NCI-H1417 (cell line): Measurements from ENCODE around the gene NR4A3.

Experiments
- DNase-seq, 3 experiments: peaks; one replicate each; lab custom pipeline; 2025; lab: John Stamatoyannopoulos, UW

The NR4A3 gene

DNA sequence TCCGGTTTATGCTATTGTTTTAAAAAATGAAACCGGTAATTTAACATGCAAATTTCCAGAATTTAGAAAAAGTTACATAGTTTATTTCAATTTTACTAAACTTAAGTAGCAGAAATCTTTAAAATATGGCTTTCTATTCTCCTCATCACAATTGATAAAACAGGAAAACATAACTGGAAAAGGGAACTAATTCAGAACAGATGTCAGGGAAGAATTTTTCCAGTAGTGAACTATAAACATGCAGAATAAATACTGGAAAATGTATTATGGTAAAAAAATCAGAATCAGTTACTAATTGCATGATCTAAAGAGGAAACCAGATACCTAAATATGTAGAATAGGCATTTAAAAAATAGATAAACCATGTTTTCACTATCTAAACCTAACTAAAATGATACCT is 7.3 kb upstream of the NR4A3 start:
- no peak for DNase-seq

DNA sequence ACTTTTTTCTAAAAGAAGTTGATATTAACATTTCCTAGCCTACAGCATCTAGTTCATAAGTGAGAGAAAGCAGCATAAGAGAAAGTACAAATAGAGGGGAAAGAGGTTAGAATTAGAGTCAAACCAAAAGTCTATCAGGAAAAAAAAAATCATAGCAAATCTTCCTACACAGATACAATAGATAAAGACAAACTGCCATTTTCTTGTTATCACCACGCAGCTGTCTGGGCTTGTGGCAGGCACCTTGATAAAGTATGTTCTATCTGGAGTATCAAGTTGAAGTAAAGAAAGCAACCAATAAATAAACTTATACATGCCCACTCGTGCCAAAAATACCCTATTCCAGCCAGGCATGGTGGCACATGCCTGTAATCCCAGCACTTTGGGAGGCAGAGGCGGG is 5.3 kb upstream of the NR4A3 start:
- DNase-seq = no peak

DNA sequence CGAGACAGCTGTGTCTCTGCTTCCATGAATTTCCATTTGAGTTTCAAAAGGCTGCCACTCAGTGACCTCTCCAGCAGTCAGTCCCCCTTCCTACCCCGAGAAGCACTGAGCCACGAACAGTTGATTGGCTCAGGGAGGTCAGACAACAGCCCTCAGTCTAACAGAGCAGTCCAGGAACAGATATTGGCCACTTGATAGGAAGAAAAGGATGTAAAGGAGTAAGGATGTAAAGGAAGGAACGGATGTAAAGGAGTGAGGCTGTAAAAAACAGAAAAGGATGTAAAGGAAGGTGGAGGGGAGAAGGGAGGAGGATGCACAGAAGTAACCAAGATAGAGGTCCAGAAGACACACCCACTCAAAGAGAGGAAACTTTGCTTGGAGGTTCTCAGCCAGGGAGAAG is 3.2 kb upstream of the NR4A3 start:
- peak in 2 of 3 experiments; percentile 11 to 61 for DNase-seq

DNA sequence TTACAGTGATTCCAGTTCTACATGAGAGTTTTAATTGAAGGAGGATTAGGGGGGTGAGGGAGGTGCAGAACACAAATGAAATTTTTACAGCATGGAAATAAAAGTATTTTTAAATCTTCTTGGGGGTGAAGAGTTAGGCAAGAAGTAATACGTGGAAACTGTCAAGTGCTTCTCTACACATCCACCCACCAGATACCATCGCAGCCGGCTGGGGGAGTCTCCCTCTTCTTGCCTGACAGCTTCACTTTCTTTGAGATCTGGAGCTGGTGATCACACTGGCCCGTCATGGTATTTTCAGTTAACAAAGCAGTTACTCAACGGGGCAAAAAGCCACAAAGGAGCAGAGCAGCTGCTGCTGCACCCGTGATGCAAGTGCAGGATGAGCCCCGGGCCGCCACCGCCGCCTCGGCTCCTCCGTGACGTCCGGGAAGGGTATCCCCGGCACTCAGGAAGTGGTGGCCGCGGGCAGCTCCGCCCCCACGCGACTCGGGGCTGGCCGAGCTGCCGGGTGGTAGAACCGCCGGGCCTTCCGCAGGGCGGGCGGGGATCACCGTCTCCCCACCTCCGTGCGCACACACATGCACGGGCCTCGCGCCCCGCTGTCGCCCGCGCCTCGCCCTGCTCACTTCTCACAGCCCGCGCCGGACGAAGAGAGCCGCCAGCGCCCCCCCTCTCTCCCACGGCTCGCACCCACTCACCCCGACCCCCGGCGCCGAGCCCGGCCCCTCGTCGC is 2.4 kb upstream of the NR4A3 start:
- peak; percentile 55 to 99 (median 96) for DNase-seq

DNA sequence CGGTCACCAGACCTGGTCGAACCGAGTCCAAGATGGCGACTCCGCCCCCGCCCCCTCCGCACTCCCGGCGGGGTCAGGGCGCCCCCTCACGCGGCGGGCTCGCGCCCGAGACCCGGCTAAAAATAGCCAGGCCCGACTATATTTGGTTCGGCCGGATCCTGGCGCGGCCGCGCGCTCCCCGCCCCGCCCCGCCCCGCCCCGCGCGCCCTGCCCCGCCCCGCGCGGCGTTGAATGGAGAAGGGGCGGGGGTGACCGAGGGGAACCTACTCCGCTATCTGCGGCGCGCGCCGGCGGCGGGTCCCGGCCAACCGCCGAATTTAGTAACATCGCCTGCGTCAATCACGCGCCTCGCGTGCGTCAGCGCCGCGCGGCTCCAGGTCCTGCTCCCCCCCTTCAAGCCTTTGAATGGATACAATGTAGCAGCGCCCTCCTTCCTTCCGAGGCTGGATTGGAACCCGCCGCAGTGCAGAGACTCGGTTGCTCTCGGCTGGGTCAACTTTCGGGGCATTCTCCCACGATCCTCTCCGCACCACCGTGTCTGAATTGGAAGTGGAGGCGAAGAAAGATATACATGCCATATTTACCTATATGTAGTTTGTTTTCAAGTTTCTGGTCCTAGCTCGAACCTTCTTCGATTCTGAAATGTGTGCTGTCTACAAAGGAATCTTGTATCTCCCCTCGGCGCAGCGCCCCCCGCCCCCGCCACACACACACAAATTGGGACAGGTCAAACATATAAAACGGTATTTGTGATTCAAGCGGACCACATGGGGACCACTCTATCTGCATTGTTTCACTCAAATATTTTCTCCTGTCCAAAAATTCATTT is 1.6 kb upstream of the NR4A3 start:
- peak; percentile 94 to 99 (median 98) for DNase-seq

DNA sequence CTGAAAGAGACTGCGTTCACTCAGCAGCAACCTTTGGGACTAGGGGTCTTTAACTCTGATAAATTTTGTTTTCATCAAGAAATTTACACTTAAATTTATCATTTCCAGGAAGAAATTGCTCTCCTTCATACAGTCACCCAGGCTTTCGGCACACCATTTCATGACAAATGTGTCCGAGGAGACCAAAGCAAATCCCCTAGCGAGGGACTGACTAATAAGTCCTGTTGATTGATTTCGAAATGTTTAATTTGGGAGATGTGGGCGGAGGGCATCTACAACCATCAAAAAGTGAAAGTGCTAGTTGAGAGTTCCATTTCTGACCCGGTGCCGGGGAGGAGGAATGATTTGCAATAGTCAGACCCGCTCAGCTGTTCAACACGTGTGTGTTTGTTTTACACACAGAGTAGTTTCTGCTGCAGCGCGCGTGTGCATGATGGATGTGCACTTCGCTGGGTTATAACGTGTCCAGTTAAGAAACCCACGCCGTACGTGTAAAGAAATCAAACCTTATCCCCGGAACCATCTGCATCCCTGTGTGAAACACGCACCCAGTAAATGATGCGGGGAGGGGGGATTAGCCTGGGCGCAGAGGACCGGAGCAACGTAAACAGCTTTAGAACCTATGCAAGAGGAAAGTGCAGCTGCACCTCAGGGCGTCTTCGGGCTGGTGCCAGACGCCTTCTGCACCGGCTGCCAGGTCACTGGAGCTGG is 845 bp upstream of the NR4A3 start:
- DNase-seq = peak; percentile 41 to 89 (median 88)

DNA sequence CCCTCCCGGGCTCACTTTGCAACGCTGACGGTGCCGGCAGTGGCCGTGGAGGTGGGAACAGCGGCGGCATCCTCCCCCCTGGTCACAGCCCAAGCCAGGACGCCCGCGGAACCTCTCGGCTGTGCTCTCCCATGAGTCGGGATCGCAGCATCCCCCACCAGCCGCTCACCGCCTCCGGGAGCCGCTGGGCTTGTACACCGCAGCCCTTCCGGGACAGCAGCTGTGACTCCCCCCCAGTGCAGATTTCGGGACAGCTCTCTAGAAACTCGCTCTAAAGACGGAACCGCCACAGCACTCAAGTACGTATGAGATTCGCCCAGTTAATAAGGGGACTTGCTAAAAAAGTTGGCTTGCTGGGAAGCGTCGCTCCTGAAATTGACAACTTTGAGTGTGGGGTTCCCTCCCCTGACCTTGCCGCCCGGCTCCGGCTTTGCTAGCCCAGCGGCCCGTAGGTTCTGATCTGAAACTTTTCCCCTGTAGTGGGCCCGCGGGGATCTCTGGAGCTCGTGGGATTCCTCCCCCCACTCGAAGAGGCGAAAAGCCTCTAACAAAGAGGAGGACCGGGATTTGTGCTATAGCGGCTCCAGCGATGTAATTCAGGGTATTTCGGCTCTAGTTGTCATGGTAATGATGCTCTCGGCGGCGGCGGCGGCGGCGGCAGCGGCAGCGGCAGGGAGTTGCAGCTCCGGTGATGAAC is 572 bp downstream of the NR4A3 start:
- peak in 2 of 3 experiments; percentile 75 to 84 for DNase-seq

DNA sequence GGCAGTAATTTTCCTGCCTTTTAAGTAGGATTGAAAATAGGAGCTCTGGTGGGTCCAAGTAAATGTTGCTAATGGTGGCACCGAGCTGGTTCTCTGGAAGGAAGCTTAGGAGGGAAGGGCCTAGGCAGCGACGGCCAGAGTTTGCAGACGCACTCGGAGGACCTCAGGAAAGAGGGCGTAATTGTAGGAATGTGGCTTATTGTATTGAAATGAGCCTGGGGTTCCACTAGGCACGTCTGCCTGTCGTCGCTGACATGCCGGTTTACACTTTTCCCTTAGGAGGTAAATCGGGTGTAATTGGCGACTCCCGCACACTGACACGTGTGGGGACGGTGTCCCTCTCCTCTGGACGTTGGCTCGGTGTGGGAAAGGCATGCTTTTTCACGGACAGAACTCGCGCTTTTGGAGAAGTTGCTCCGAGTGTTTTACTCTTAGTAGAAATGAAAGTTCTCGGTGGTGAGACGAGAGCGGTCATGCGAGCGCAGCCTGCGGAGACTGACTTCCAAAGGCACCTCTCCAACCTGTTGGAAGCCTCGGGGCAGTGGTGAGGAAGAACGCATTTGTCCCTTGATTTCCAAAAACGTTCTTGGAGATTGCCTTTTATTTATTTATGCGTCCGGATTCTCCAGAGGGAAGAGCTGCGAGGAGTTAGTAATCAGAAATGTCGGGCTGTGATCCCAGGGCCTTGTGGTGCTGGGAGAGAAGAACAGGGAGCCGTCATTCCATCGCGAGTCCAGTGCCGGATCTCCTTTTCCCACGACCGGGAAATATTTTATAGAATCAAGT is 1.3 kb downstream of the NR4A3 start:
- peak in 2 of 3 experiments; percentile 75 to 84 for DNase-seq

DNA sequence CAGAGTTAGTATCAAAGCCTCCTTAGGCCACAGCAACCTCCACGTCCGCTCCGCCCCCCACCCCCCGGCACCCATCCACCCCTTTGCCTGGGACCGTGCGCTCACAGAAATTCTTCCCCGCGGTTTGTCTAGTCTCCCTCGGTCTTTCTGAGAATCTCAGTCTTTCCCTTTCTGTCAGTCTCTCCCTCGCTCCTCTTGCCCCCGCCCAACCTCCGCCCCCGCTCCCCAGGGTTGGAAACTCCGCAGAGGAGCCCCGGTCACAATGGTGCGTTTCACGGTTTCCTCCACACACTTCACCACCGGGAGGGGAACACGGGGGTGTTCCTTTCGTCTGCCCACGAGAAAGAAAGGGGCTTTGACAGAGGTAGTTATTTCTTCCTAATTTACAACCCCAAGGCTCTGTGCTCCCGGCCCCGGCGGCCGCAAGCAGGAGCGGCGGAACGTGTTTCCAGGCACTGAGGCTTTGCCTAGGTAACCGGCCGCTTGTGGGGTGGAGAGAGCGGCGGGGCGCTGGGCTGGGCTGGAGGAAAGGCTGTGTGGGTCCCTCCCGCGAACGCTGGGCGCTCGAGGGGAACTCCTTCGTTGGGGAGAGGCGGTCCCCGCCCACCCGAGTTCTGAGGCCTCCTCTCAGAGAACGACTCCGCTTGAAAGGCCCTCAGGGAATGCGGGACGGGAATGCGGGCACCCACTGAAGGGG is 2.1 kb downstream of the NR4A3 start:
- peak in 2 of 3 experiments; percentile 60 to 67 for DNase-seq

DNA sequence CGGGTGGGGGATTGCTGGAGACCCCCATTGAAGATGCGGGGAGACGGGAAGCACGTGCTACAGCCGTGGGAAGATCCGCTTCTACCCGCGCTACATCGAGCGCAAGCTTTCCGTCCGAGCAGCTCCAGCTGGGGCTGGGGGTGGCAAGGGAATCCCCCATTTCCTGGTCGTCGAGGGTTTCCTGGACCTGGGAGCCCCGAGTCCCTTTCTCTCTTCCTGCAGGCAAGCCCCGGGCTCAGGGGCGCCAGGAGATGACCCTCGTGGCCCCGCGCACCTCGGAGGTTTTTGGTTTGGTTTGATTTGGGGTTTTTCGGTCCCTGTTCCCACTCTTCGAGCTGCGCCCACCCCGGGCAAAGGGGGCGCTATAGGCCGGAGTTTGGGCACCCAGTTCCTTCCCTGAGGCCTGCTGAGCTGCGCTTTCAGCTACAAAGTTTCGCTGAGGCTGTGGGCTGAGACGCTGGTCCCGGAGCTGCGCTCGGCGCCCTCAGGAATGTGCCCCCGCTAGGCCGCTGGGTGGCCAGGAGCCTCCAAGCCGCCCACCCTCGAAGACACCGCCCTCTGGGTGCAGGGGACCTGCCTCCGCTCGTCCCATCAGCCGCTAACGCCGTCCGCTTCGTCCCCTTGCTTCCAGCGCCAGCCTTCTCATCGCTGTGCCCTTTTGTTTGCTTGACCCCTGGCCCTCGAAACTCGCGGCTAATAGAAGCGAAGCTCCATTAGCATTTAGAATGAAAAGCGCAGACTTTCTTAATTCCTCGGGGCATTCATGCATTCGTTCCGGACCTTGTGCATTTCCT is 2.9 kb downstream of the NR4A3 start:
- peak in 2 of 3 experiments; percentile 45 to 59 for DNase-seq

DNA sequence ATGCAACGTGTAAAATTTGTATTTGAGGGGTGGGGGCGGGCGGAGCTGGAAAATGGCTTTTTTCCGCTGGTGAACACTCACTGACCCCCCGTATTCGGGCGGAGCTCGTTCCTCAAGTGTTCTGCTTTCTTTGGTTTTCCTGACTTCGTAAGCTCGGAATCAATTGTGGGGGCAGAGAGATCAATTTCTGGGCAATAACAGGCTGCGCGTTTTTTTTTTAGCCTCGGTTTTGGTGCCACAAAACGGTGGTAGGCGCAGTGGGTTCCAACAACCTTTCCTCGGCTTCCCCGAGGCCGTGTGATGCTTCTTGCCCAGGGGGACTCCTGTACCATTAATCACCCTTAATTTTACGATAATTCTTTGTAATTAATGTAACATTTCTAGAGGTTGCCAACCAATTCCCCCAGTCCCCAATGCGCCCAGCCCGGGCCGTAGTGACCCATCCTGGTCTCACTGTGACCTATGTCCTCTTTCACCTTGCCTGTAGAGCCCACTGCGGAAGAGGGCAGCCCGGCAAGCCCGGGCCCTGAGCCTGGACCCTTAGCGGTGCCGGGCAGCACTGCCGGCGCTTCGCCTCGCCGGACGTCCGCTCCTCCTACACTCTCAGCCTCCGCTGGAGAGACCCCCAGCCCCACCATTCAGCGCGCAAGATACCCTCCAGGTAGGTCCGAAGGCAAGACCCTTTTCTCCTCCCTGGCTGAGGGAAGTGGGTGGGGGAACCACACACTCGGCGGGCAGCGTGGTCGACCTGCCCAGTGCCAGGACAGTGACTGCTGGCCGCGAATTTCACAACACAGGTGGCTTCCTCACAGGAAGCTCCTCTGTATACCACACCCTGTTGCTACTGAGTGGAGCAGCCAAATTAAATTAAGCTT is 3.7 kb downstream of the NR4A3 start:
- no peak for DNase-seq

DNA sequence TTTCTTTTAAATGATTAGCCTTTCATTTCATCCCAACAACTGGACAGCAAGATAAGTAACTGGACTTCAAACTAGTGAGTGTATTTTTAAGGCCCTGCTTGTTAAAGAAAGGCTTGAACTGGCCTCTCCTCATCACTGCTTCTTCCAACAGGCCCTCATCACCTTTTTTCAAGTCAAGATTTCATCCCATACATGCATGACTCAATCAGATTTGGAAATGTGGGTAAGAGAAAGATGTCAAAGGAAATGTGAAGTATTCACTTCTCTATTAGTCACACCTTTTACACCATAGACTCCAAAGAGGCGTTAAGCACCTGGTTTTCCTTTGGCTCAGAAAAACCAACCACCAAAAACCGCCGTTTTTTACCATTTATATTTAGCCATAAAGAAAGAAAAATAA is 4.9 kb downstream of the NR4A3 start:
- no peak for DNase-seq

DNA sequence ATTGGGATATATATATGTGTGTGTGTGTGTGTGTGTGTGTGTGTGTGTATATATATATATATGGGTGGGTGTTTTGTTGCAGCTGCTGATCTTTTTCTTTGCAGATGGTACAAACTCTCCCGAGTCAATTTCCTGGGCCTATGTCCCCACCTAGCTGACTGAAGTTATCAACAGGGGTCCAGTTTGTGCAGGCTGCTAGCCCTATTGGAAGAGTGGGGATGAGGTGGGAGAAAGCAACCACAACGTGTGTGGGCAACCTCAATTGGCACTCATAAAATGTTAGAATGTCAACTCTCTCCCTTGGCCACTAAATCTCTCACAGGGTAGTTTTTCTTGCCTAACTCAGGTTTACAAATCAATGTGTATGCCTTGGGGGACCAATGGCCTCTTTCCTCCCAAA is 5.6 kb downstream of the NR4A3 start:
- no peak for DNase-seq

DNA sequence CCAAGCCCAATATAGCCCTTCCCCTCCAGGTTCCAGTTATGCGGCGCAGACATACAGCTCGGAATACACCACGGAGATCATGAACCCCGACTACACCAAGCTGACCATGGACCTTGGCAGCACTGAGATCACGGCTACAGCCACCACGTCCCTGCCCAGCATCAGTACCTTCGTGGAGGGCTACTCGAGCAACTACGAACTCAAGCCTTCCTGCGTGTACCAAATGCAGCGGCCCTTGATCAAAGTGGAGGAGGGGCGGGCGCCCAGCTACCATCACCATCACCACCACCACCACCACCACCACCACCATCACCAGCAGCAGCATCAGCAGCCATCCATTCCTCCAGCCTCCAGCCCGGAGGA is 6.3 kb downstream of the NR4A3 start:
- DNase-seq = no peak

DNA sequence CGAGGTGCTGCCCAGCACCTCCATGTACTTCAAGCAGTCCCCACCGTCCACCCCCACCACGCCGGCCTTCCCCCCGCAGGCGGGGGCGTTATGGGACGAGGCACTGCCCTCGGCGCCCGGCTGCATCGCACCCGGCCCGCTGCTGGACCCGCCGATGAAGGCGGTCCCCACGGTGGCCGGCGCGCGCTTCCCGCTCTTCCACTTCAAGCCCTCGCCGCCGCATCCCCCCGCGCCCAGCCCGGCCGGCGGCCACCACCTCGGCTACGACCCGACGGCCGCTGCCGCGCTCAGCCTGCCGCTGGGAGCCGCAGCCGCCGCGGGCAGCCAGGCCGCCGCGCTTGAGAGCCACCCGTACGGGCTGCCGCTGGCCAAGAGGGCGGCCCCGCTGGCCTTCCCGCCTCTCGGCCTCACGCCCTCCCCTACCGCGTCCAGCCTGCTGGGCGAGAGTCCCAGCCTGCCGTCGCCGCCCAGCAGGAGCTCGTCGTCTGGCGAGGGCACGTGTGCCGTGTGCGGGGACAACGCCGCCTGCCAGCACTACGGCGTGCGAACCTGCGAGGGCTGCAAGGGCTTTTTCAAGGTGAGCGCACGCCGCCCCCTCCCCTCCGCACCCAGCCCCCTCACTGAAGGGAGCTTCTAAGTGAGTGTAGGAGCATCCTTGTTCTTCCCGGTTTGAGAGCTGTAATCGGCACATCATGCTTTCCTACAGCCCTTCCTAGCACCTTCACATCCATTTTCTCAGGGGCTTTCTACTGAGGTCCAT is 6.9 kb downstream of the NR4A3 start:
- no peak for DNase-seq

DNA sequence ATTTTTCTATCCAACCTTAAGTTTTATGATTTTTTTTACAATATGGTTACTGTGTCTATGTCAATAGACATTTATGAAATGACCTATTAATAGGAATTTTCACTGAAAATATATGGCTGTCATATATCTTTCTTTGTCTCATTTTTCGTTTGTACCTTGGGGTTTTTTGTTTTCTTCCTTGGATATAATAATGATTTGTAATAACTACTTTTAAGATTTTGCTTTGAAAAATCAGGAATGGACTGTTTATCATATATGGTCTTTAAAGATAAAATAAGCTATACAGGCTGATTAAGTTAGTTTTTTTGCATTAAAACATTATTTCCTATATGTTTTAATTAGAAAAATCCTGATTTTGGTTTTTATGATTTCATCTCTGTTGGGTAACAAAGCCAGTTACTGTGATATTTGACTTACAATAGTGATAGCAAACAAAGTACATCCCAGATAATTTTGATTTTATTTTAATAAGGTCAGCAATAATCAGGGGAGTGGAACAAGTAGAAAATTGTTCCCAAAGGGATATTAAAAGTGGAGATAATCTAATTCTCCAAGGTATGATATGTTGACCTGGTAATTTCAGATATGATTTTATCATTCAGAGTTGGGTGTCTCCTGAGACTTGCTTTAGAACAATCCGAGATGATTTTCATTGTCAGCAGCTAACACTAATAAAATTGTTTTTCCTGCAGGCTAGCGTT is 10.3 kb downstream of the NR4A3 start:
- DNase-seq = no peak

DNA sequence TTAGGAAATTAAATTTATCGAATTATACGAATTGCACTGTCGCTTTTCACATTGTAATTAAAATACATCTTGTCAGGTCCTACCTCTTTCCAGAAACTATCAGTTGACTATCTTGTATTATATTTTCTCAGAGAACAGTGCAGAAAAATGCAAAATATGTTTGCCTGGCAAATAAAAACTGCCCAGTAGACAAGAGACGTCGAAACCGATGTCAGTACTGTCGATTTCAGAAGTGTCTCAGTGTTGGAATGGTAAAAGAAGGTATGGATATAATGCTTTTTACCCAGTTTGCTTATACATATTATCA is 10.8 kb downstream of the NR4A3 start:
- no peak for DNase-seq

DNA sequence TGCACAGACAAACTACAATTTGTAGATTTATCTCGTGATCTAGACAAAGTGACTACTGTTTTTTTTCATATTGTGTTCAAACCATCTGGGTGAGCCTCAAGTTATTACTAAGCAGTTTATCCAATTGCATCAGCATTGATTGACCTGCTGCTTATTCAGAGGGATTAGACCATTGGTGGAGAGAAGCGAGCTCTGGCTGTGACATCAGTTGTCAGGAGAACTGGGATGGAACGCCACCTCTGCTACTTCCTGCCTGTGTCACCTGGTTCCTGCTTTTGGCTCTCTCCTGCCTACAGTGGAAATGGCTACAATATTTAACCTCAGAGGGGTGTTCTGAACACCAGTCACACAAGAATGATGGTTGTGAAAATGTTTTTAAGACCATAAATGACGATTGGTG is 12.1 kb downstream of the NR4A3 start:
- DNase-seq = no peak
